Measurements from ENCODE around the gene COPS6. TPM values are rescaled to one million over a fixed set of nuclear protein-coding genes. Genes with fewer than 3 reads are reported as not detected.
A peak's percentile ranks its signal among the peaks of the same experiment; 100 is the strongest.

The COPS6 gene
- total RNA-seq, 1 donor from 2014 or later, result 77.4 TPM

DNA sequence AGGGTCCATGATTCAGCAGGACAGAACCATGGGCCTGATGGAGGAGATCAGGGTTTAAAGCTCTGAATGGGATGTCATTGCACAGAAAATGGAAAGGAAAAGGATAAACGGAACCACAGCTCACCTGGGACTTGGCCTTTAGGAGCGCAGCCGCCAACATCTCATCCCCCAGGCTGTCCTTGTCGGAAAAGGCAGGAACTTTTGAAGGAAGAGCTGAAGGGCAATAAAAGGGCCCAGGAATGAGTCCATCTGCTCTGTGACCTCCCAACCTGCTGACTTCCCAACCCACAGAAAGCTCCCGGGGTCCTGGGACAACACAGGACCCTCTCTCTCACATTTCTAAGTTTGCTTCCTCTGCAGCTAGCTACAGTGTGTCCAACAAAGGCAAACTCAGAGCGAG lies 13.4 kb upstream of the COPS6 start:
- no peak overlapping the region for H3K27ac Mint-ChIP-seq (ENCODE audit: unreplicated experiment)
- H3K4me1 Mint-ChIP-seq (ENCODE audit: low read depth, unreplicated experiment), result peaks cover 8% of the 10 kb centered on the region
- peaks cover 30% of the 10 kb centered on the region for H3K27me3 Mint-ChIP-seq (ENCODE audit: unreplicated experiment)
- peak overlapping the region; percentile 34 for H3K4me3 Mint-ChIP-seq (ENCODE audit: unreplicated experiment)
- TF ChIP-seq, protein P1, sequence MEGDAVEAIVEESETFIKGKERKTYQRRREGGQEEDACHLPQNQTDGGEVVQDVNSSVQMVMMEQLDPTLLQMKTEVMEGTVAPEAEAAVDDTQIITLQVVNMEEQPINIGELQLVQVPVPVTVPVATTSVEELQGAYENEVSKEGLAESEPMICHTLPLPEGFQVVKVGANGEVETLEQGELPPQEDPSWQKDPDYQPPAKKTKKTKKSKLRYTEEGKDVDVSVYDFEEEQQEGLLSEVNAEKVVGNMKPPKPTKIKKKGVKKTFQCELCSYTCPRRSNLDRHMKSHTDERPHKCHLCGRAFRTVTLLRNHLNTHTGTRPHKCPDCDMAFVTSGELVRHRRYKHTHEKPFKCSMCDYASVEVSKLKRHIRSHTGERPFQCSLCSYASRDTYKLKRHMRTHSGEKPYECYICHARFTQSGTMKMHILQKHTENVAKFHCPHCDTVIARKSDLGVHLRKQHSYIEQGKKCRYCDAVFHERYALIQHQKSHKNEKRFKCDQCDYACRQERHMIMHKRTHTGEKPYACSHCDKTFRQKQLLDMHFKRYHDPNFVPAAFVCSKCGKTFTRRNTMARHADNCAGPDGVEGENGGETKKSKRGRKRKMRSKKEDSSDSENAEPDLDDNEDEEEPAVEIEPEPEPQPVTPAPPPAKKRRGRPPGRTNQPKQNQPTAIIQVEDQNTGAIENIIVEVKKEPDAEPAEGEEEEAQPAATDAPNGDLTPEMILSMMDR (IDR thresholded peaks at IDR 0.05; ENCODE audit: partially characterized antibody, unreplicated experiment), result no peak
- no peak for DNase-seq
- peaks cover 62% of the 10 kb centered on the region for H3K36me3 Mint-ChIP-seq (ENCODE audit: unreplicated experiment)
- peaks cover 39% of the 10 kb centered on the region for H3K9me3 Mint-ChIP-seq (ENCODE audit: unreplicated experiment)

DNA sequence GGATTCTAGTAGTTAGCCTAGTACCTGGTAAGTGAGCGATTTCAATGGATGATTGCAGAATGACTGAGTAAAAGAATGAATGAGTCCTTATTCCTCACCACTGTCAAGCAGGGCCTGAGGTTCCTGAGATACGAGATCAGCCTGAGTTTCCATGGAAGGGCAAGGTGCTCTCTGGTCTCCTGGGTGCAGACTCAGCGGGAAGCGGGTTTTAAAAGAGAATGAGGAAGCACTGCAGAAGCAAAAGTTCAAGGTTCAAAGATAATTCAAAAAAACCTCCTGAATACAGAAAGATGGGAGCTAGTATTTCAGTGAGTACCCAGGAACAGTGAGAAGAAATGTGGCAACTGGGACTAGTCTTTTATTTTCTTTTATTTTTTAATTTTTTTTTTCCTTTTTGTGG lies 11.6 kb upstream of the COPS6 start:
- Mint-ChIP-seq H3K27ac (ENCODE audit: unreplicated experiment) (no peak overlapping the region), H3K36me3 (ENCODE audit: unreplicated experiment) (peaks cover 44% of the 10 kb centered on the region), H3K27me3 (ENCODE audit: unreplicated experiment) (peaks cover 20% of the 10 kb centered on the region), H3K4me1 (ENCODE audit: low read depth, unreplicated experiment) (peaks cover 8% of the 10 kb centered on the region), H3K9me3 (ENCODE audit: unreplicated experiment) (peaks cover 23% of the 10 kb centered on the region), H3K4me3 (ENCODE audit: unreplicated experiment) (no peak overlapping the region)
- TF ChIP-seq, protein P1 (IDR thresholded peaks at IDR 0.05; ENCODE audit: partially characterized antibody, unreplicated experiment), result no peak
- no peak for DNase-seq

DNA sequence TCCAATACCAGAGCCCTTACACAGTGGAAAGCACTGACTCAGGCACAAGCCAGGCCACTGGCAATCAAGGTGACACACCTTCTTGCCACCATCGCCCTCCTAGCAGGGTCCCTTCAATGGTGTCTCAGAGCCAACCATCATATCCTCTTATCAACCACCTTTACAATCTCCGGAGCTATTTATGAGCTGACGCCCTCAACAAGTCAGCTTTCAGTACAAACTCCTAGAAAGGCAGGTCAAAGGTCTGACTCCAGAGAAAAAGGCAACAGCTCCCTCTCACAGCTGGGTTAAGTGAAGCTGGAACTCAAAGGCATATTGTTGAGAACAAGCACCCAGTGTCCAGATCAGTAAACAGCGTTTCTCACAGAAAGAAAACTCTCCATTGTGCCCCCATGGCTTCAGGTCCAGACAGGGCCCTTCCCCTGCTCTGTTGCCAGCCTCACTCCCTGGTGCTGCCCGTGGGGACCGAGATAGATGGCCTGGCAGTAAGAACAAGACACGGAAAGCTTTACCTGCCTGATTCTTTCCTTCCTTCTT lies 9.7 kb upstream of the COPS6 start:
- Mint-ChIP-seq H3K4me3 (ENCODE audit: unreplicated experiment) (peak overlapping the region; percentile 83), H3K36me3 (ENCODE audit: unreplicated experiment) (peaks cover 30% of the 10 kb centered on the region), H3K9me3 (ENCODE audit: unreplicated experiment) (peaks cover 18% of the 10 kb centered on the region), H3K27me3 (ENCODE audit: unreplicated experiment) (peaks cover 21% of the 10 kb centered on the region), H3K27ac (ENCODE audit: unreplicated experiment) (peak overlapping the region; percentile 52), H3K4me1 (ENCODE audit: low read depth, unreplicated experiment) (peaks cover 11% of the 10 kb centered on the region)
- TF ChIP-seq, protein P1 (IDR thresholded peaks at IDR 0.05; ENCODE audit: partially characterized antibody, unreplicated experiment), result no peak
- DNase-seq, result no peak

DNA sequence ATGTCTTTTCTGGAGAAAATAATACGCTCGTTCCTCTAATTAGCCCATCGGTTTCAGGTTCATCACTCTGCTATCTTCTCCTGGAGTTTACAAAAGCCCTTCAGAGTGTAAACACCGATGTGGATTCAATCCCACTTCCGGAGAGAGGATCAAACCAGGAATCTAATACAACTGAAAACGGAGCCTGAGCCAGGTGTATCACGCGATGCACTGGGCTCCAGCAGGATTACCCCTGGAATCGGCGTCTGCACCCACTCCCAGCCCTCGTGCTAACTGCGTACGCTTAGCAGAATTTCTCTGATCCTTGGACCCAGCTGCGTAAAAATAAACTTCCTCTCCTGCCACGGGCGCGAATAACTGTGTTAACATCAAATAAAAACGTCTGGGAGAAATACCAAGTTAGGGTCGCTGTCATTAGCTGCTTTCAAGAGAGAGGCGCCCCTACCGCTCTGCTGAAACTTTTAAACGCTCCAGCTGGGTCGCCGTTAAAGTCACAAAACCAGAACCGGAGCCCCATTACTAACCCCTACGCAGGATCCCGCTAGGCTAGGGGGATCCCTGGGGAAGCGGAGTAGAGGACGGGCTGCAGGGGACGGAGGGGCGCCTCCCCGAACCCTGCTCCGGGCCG lies 7.7 kb upstream of the COPS6 start:
- Mint-ChIP-seq H3K27ac (ENCODE audit: unreplicated experiment) (peak overlapping the region; percentile 94), H3K27me3 (ENCODE audit: unreplicated experiment) (peaks cover 13% of the 10 kb centered on the region), H3K4me3 (ENCODE audit: unreplicated experiment) (peak overlapping the region; percentile 100), H3K36me3 (ENCODE audit: unreplicated experiment) (peaks cover 18% of the 10 kb centered on the region), H3K4me1 (ENCODE audit: low read depth, unreplicated experiment) (peaks cover 11% of the 10 kb centered on the region), H3K9me3 (ENCODE audit: unreplicated experiment) (peaks cover 13% of the 10 kb centered on the region)
- TF ChIP-seq, protein P1 (IDR thresholded peaks at IDR 0.05; ENCODE audit: partially characterized antibody, unreplicated experiment), result no peak
- DNase-seq, result no peak

DNA sequence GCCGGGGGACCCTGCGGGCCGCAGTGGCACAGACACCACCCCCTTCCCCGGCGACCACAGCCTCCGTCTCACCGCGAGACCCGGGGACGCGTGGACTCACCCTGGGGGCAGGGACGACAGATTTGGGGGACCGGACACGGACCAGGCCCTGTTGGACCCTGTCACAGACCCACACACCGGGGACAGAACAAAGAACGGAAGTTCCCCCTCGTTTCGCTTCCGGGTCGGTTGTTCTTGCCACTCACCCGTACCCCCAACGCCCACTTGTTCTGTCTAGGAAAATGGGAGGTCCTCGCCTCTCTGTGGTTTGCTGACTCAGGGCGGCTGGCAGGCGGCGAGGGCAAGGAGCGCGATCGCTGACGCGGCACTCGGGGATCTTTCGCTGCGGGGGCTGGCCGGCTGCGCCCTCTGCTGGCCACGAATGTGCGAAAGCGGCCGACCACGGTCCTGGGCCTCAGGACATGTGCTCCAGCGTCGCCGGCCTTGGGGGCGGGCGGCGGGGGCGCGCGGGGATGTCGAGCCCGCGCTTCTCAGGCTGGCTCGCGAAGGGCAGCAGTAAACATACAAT lies 7.2 kb upstream of the COPS6 start, which contains the start of gene ZNF3:
Gene ZNF3, minus strand, starts transcription at position 189 of the 568 bp plus-strand sequence. CDS start 4,366 bp downstream, outside the sequence.
- peak within 1 kb of the TSS; percentile 100 for H3K4me3 Mint-ChIP-seq (ENCODE audit: unreplicated experiment)
- H3K4me1 Mint-ChIP-seq (ENCODE audit: low read depth, unreplicated experiment), result peaks cover 11% of the 10 kb centered on the region
- H3K9me3 Mint-ChIP-seq (ENCODE audit: unreplicated experiment), result peaks cover 10% of the 10 kb centered on the region
- TF ChIP-seq, protein P1 (IDR thresholded peaks at IDR 0.05; ENCODE audit: partially characterized antibody, unreplicated experiment), result peak; percentile 93
- H3K27ac Mint-ChIP-seq (ENCODE audit: unreplicated experiment), result peak within 1 kb of the TSS; percentile 95
- peaks cover 12% of the 10 kb centered on the region for H3K27me3 Mint-ChIP-seq (ENCODE audit: unreplicated experiment)
- H3K36me3 Mint-ChIP-seq (ENCODE audit: unreplicated experiment), result peaks cover 12% of the 10 kb centered on the region
- DNase-seq, result peak; percentile 98
